SK-N-SH (cell line): ENCODE results near the gene WRAP73. TPM values are rescaled to one million over a fixed set of nuclear protein-coding genes. Genes with fewer than 3 reads are reported as not detected.

Source experiments
- CTCF ChIA-PET: fragments of 300-600, 350-600 bp; formaldehyde crosslinking; extraction: SDS; loops from one replicate; lab custom pipeline; 2021; lab: Yijun Ruan, JAX
- POLR2A ChIA-PET: fragments of 350-600 bp; sonication (Branson Sonifier 250); formaldehyde crosslinking; extraction: SDS; loops from one replicate; lab custom pipeline; 2020; ENCODE audit warnings: antibody characterized with exemption, inconsistent platforms; lab: Yijun Ruan, JAX
- DNase-seq: peaks from one replicate; pipeline ENCODE4 v3.0.0; 2012
- H2AFZ ChIP-seq: fragments of 200-600 bp; sonication (generic); 2 replicates; pipeline ENCODE4 v1.8.1; 2016; ENCODE audit warnings: antibody characterized with exemption, mild to moderate bottlenecking, low read depth
- H3F3A ChIP-seq: fragments of 200-600 bp; sonication (generic); replicated peaks from 2 replicates; pipeline ENCODE3; 2016; ENCODE audit warnings: antibody characterized with exemption, mild to moderate bottlenecking; ENCODE audit not compliant: insufficient read depth
- H3K27ac ChIP-seq, 2 experiments: fragments of 200-500 bp in 1 of 2; fragments of 200-600 bp in 1 of 2; sonication (Bioruptor generic) in 1 of 2; sonication (generic), shearing (Covaris generic) in 1 of 2; 2 replicates each; pipeline versions ENCODE4 v1.5.1 to v1.6.1; 2014 to 2016; ENCODE audit warnings: low read depth in 2 of 2, inconsistent platforms in 1 of 2, low read length in 1 of 2, mild to moderate bottlenecking in 1 of 2, mixed read lengths in 1 of 2
- H3K27me3 ChIP-seq: fragments of 200-600 bp; sonication (generic), shearing (Covaris generic); 2 replicates; pipeline ENCODE4 v1.6.1; 2016; ENCODE audit warnings: mixed run types; ENCODE audit not compliant: insufficient read depth
- H3K36me3 ChIP-seq, 2 experiments: fragments of 200-500 bp in 1 of 2; fragments of 200-600 bp in 1 of 2; sonication (Bioruptor generic) in 1 of 2; sonication (generic) in 1 of 2; replicated peaks in 1 of 2; 2 replicates each; pipeline versions ENCODE3 to v1.5.1; 2014 to 2016; ENCODE audit warnings: low read length in 1 of 2, mild to moderate bottlenecking in 1 of 2; ENCODE audit not compliant: insufficient read depth in 2 of 2, control insufficient read depth in 1 of 2
- H3K4me1 ChIP-seq, 2 experiments: fragments of 200-500 bp in 1 of 2; fragments of 200-600 bp in 1 of 2; sonication (Bioruptor generic) in 1 of 2; sonication (generic), shearing (Covaris generic) in 1 of 2; 2 replicates each; pipeline versions ENCODE4 v1.5.1 to v1.6.1; 2014 to 2016; ENCODE audit warnings: low read depth in 1 of 2, low read length in 1 of 2, mixed run types in 1 of 2; ENCODE audit not compliant: insufficient read depth in 2 of 2, control insufficient read depth in 1 of 2
- H3K4me2 ChIP-seq: fragments of 200-600 bp; sonication (generic), shearing (Covaris generic); 2 replicates; pipeline ENCODE4 v1.6.1; 2017; ENCODE audit warnings: mixed run types
- H3K4me3 ChIP-seq, 2 experiments: fragments of 200-500 bp in 1 of 2; fragments of 200-600 bp in 1 of 2; sonication (Bioruptor generic) in 1 of 2; sonication (generic), shearing (Covaris generic) in 1 of 2; 2 replicates each; pipeline versions ENCODE4 v1.5.1 to v1.8.1; 2014 to 2016; ENCODE audit warnings: low read depth in 2 of 2, inconsistent platforms in 1 of 2, low read length in 1 of 2, mild to moderate bottlenecking in 1 of 2, mixed read lengths in 1 of 2, moderate library complexity in 1 of 2
- H3K79me2 ChIP-seq: fragments of 200-600 bp; sonication (generic); 2 replicates; pipeline ENCODE4 v1.8.1; 2017; ENCODE audit warnings: mild to moderate bottlenecking; ENCODE audit not compliant: insufficient read depth
- H3K9ac ChIP-seq: fragments of 200-600 bp; sonication (generic); 2 replicates; pipeline ENCODE4 v1.6.1; 2017; ENCODE audit warnings: mixed run types
- H3K9me2 ChIP-seq: fragments of 200-600 bp; sonication (generic); 2 replicates; pipeline ENCODE4 v1.6.1; 2017; ENCODE audit warnings: mixed run types
- H3K9me3 ChIP-seq: fragments of 200-600 bp; sonication (generic); 2 replicates; pipeline ENCODE4 v1.6.1; 2017; ENCODE audit warnings: mixed run types, mild to moderate bottlenecking, moderate library complexity
- H4K20me1 ChIP-seq: fragments of 200-600 bp; sonication (generic); 2 replicates; pipeline ENCODE4 v1.6.1; 2017; ENCODE audit warnings: mild to moderate bottlenecking, mixed run types; ENCODE audit not compliant: insufficient read depth
- CHD2 ChIP-seq: fragments of 150-350 bp; IDR thresholded peaks from 2 replicates; pipeline ENCODE4 v1.6.1; 2018; ENCODE audit warnings: low read length; ENCODE audit not compliant: partially characterized antibody
- CTCF ChIP-seq: fragments of 200-600 bp; sonication (generic); IDR thresholded peaks from 2 replicates; pipeline ENCODE4 v1.6.1; 2017; ENCODE audit warnings: antibody characterized with exemption, mild to moderate bottlenecking, moderate library complexity
- FOXJ3 ChIP-seq: sonication (generic); formaldehyde crosslinking; IDR thresholded peaks from 2 replicates; pipeline ENCODE4 v1.5.1; 2020; ENCODE audit warnings: mild to moderate bottlenecking, missing genetic modification reagents
- GABPA ChIP-seq: IDR thresholded peaks from 2 replicates; pipeline ENCODE4 v1.4.0; 2012; ENCODE audit warnings: low read depth, mild to moderate bottlenecking
- IRF3 ChIP-seq: fragments of 150-350 bp; IDR thresholded peaks from 2 replicates; pipeline ENCODE4 v1.6.1; 2016; ENCODE audit warnings: mild to moderate bottlenecking, low read depth, low read length
- MXI1 ChIP-seq: IDR thresholded peaks from 2 replicates; pipeline ENCODE4 v1.6.1; 2012; ENCODE audit warnings: mild to moderate bottlenecking, low read depth, low read length, improper control_type of control experiment
- NRF1 ChIP-seq: IDR thresholded peaks from 2 replicates; pipeline ENCODE4 v1.6.1; 2012; ENCODE audit warnings: low read depth, mild to moderate bottlenecking, low read length
- POLR2AphosphoS5 ChIP-seq: IDR thresholded peaks from 2 replicates; pipeline ENCODE4 v1.6.1; 2012; ENCODE audit warnings: low read depth, low read length
- TEAD4 ChIP-seq: IDR thresholded peaks from 2 replicates; pipeline ENCODE4 v1.4.0; 2012; ENCODE audit warnings: mild to moderate bottlenecking, borderline replicate concordance; ENCODE audit not compliant: insufficient read depth
- WGBS: methylation state at CpG from one replicate; pipeline ENCODE4 v1.1.6; 2017; ENCODE audit warnings: low lambda C conversion rate; 5-methylcytosine and 5-hydroxymethylcytosine counted together
- polyA plus RNA-seq, 3 experiments: library from polyadenylated mRNA; depleted of rRNA; stranded (reverse); fragments of >200 nt; gene quantifications; 2 replicates each; pipeline ENCODE4 v1.2.3, GENCODE V29; 2012

WRAP73 gene
- polyA plus RNA-seq, 1 of the 3 experiments (the other 2 are of a cell fraction): 61.9 TPM

GRCh38 chr1:3652548-3653285, 2.8 kb upstream of the WRAP73 start:
- Histone ChIP-seq H4K20me1 (no peaks in the 10 kb centered on the region), H3K79me2 (peaks cover 19% of the 10 kb centered on the region), H3K9ac (no peak overlapping the region; the same call in 1 of the 2 replicates), H3K27me3 (peaks cover 4% of the 10 kb centered on the region; the same call in 1 of the 2 replicates), H3K27ac (no peak overlapping the region), H3K9me3 (no peaks in the 10 kb centered on the region), H3K36me3 (peaks cover 4 to 6% of the 10 kb centered on the region in 2 experiments)
- WGBS: 15% methylated on average over 13 of the region's 68 CpGs
- DNase-seq: peak; percentile 76
- CTCF ChIA-PET: interaction anchor here (0.6 to 2.4 kb wide), 11 partner anchors 9 to 1033 kb away, joined by 3 to 10 read pairs (median 6); no protein-coding TSS in a partner anchor
- TF ChIP-seq GABPA (no peak), CHD2 (peak; percentile 72), NRF1 (no peak), IRF3 (no peak), POLR2AphosphoS5 (no peak), FOXJ3 (CRISPR knock-in tag) (no peak), CTCF (no peak)
- TF ChIP-seq, all 33 proteins: peak for 1
- no peak overlapping the region for H3K4me2 ChIP-seq
- H2AFZ ChIP-seq: no peak overlapping the region
- H3K4me3 ChIP-seq: peak overlapping the region in 1 of 2 experiments; percentile 41; a peak in 3 of 4 replicates
- peaks cover 0 to 12% of the 10 kb centered on the region in 2 experiments; a peak in 2 of 4 replicates for H3K4me1 ChIP-seq
- POLR2A ChIA-PET: interaction anchor here (0.6 to 1.5 kb wide), 4 partner anchors 11 to 102 kb away, joined by 3 to 4 read pairs (median 3); no protein-coding TSS in a partner anchor
- no peaks in the 10 kb centered on the region for H3F3A ChIP-seq
- H3K9me2 ChIP-seq: no peaks in the 10 kb centered on the region

GRCh38 chr1:3651930-3652547, 2.1 kb upstream of the WRAP73 start, which contains the start of gene TP73:
TP73 (plus strand) TSS chr1:3652516; CDS start chr1:3682366, 29,850 bp downstream.
- H3K27ac ChIP-seq: no peak within 1 kb of the TSS
- peak; percentile 88 for DNase-seq
- POLR2A ChIA-PET: interaction anchor here (0.7 to 1.5 kb wide), 3 partner anchors 24 to 101 kb away, joined by 3 to 4 read pairs (median 3); no protein-coding TSS in a partner anchor

More at GRCh38 chr1:3651930-3652547, 2.1 kb upstream of the WRAP73 start, which contains the start of gene TP73:
- peak within 1 kb of the TSS in 1 of 2 experiments; percentile 41; a peak in 3 of 4 replicates for H3K4me3 ChIP-seq
- peaks cover 19% of the 10 kb centered on the region for H3K79me2 ChIP-seq
- H2AFZ ChIP-seq: no peak within 1 kb of the TSS
- H3K27me3 ChIP-seq: no peaks in the 10 kb centered on the region; the same call in 1 of the 2 replicates
- WGBS: no CpG with 5 or more reads among the region's 80 CpGs
- no peaks in the 10 kb centered on the region for H3F3A ChIP-seq
- H3K9me3 ChIP-seq: no peaks in the 10 kb centered on the region
- CTCF ChIA-PET: interaction anchor here (0.6 to 2.2 kb wide), 8 partner anchors 10 to 1033 kb away, joined by 3 to 10 read pairs (median 6); no protein-coding TSS in a partner anchor
- TF ChIP-seq MXI1 (0 out of 2 replicates have a peak, but pooled peaks have one; percentile 17), TEAD4 (no peak)
- peaks cover 0 to 12% of the 10 kb centered on the region in 2 experiments; a peak in 2 of 4 replicates for H3K4me1 ChIP-seq
- H3K4me2 ChIP-seq: no peak within 1 kb of the TSS
- no peaks in the 10 kb centered on the region for H3K9me2 ChIP-seq
- H4K20me1 ChIP-seq: no peaks in the 10 kb centered on the region
- H3K36me3 ChIP-seq: peaks cover 8 to 10% of the 10 kb centered on the region in 2 experiments
- no peak within 1 kb of the TSS; the same call in 1 of the 2 replicates for H3K9ac ChIP-seq
